Neural progenitor cell (in vitro differentiated cells): ENCODE results near the gene FKBP5. TPM values are rescaled to one million over a fixed set of nuclear protein-coding genes. Genes with fewer than 3 reads are reported as not detected.
A peak's percentile ranks its signal among the peaks of the same experiment; 100 is the strongest.

Experiments
- DNase-seq: peaks from one replicate; pipeline ENCODE4 v3.0.0-alpha.2; 2016; ENCODE audit warnings: low spot score
- H2AFZ ChIP-seq: fragments of 200-600 bp; sonication (generic); replicated peaks from 2 replicates; pipeline ENCODE4 v1.6.1; 2016; ENCODE audit warnings: antibody characterized with exemption
- H3F3A ChIP-seq: fragments of 200-600 bp; sonication (generic); 2 replicates; pipeline ENCODE4 v1.6.1; 2016; ENCODE audit warnings: antibody characterized with exemption, low read depth
- H3K27ac ChIP-seq: fragments of 200-600 bp; sonication (generic); 2 replicates; pipeline ENCODE4 v1.5.1; 2016; ENCODE audit warnings: mild to moderate bottlenecking
- H3K27me3 ChIP-seq: fragments of 200-600 bp; sonication (generic); 2 replicates; pipeline ENCODE4 v1.6.1; 2016; ENCODE audit warnings: mild to moderate bottlenecking, moderate library complexity
- H3K36me3 ChIP-seq: fragments of 200-600 bp; sonication (generic); 2 replicates; pipeline ENCODE4 v1.5.1; 2016
- H3K4me1 ChIP-seq: fragments of 200-600 bp; sonication (generic); 2 replicates; pipeline ENCODE4 v1.6.1; 2016; ENCODE audit warnings: mixed run types
- H3K4me2 ChIP-seq: fragments of 200-600 bp; sonication (generic); 2 replicates; pipeline ENCODE4 v1.6.1; 2016
- H3K4me3 ChIP-seq: fragments of 200-600 bp; sonication (generic); 2 replicates; pipeline ENCODE4 v1.5.1; 2016
- H3K79me2 ChIP-seq: fragments of 200-600 bp; sonication (generic); 2 replicates; pipeline ENCODE4 v1.6.1; 2016; ENCODE audit warnings: low read depth
- H3K9ac ChIP-seq: fragments of 200-600 bp; sonication (generic); 2 replicates; pipeline ENCODE4 v1.6.1; 2016
- H3K9me3 ChIP-seq: fragments of 200-600 bp; sonication (generic); 2 replicates; pipeline ENCODE4 v1.5.1; 2016; ENCODE audit warnings: low read depth
- H4K20me1 ChIP-seq: fragments of 200-600 bp; sonication (generic); 2 replicates; pipeline ENCODE4 v1.6.1; 2016; ENCODE audit warnings: low read depth
- H3K27ac Mint-ChIP-seq: 3 replicates; pipeline ENCODE4 v1.8.0; 2021; ENCODE audit warnings: mixed read lengths
- H3K27me3 Mint-ChIP-seq: 2 replicates; pipeline ENCODE4 v1.8.0; 2022; ENCODE audit warnings: low read depth, mild to moderate bottlenecking, inconsistent platforms, moderate library complexity, mixed read lengths; ENCODE audit not compliant: insufficient read depth
- H3K36me3 Mint-ChIP-seq: 3 replicates; pipeline ENCODE4 v1.8.0; 2021; ENCODE audit warnings: mixed read lengths
- H3K4me1 Mint-ChIP-seq: 3 replicates; pipeline ENCODE4 v1.8.0; 2021; ENCODE audit warnings: mixed read lengths
- H3K4me3 Mint-ChIP-seq: 3 replicates; pipeline ENCODE4 v1.8.0; 2021; ENCODE audit warnings: mild to moderate bottlenecking, moderate library complexity, mixed read lengths
- H3K9me3 Mint-ChIP-seq: 3 replicates; pipeline ENCODE4 v1.8.0; 2020; ENCODE audit warnings: mixed read lengths
- EZH2 ChIP-seq: fragments of 200-600 bp; sonication (generic); IDR thresholded peaks from 2 replicates; pipeline ENCODE4 v1.6.1; 2017; ENCODE audit warnings: antibody characterized with exemption, mild to moderate bottlenecking, moderate library complexity
- EZH2phosphoT487 ChIP-seq: fragments of 200-600 bp; sonication (generic); IDR thresholded peaks from 2 replicates; pipeline ENCODE4 v1.6.1; 2017; ENCODE audit warnings: antibody characterized with exemption
- total RNA-seq: library from RNA; depleted of rRNA; stranded (reverse); fragments of >200 nt; gene quantifications from 2 replicates; pipeline ENCODE4 v1.2.3, GENCODE V29; 2015; ENCODE audit warnings: low replicate concordance
- TF ChIP-seq, protein P1 (sequence below): fragments of 200-600 bp; sonication (generic); IDR thresholded peaks from 2 replicates; pipeline ENCODE4 v1.5.1; 2017; ENCODE audit warnings: antibody characterized with exemption, mild to moderate bottlenecking

Gene FKBP5
- total RNA-seq, 1 donor from 2014 or later, result 20.9 TPM

- H3K9me3 Mint-ChIP-seq, result no peaks in the 10 kb centered on the region
- Histone ChIP-seq H2AFZ (peak overlapping the region; percentile 82), H3K36me3 (no peaks in the 10 kb centered on the region), H3K27me3 (peaks cover 11% of the 10 kb centered on the region), H3K4me1 (peaks cover 11% of the 10 kb centered on the region), H4K20me1 (peaks cover 17% of the 10 kb centered on the region), H3K27ac (peak overlapping the region; percentile 68), H3K9ac (no peak overlapping the region), H3F3A (peaks cover 10% of the 10 kb centered on the region), H3K4me2 (peak overlapping the region; percentile 82), H3K79me2 (peaks cover 45% of the 10 kb centered on the region), H3K9me3 (no peaks in the 10 kb centered on the region), H3K4me3 (peak overlapping the region; percentile 90)
- TF ChIP-seq, protein P1, sequence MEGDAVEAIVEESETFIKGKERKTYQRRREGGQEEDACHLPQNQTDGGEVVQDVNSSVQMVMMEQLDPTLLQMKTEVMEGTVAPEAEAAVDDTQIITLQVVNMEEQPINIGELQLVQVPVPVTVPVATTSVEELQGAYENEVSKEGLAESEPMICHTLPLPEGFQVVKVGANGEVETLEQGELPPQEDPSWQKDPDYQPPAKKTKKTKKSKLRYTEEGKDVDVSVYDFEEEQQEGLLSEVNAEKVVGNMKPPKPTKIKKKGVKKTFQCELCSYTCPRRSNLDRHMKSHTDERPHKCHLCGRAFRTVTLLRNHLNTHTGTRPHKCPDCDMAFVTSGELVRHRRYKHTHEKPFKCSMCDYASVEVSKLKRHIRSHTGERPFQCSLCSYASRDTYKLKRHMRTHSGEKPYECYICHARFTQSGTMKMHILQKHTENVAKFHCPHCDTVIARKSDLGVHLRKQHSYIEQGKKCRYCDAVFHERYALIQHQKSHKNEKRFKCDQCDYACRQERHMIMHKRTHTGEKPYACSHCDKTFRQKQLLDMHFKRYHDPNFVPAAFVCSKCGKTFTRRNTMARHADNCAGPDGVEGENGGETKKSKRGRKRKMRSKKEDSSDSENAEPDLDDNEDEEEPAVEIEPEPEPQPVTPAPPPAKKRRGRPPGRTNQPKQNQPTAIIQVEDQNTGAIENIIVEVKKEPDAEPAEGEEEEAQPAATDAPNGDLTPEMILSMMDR, result no peak
- no peak for TF ChIP-seq EZH2
- no peak for TF ChIP-seq EZH2phosphoT487
- peaks cover 16% of the 10 kb centered on the region for H3K4me1 Mint-ChIP-seq
- H3K4me3 Mint-ChIP-seq, result peak overlapping the region; percentile 99
- peak overlapping the region; percentile 83 for H3K27ac Mint-ChIP-seq
- no peaks in the 10 kb centered on the region for H3K36me3 Mint-ChIP-seq
- H3K27me3 Mint-ChIP-seq, result no peaks in the 10 kb centered on the region
- peak; percentile 87 for DNase-seq
Measured at GRCh38 chr6:35687658-35688604, 784 bp downstream of the FKBP5 start.

DNA sequence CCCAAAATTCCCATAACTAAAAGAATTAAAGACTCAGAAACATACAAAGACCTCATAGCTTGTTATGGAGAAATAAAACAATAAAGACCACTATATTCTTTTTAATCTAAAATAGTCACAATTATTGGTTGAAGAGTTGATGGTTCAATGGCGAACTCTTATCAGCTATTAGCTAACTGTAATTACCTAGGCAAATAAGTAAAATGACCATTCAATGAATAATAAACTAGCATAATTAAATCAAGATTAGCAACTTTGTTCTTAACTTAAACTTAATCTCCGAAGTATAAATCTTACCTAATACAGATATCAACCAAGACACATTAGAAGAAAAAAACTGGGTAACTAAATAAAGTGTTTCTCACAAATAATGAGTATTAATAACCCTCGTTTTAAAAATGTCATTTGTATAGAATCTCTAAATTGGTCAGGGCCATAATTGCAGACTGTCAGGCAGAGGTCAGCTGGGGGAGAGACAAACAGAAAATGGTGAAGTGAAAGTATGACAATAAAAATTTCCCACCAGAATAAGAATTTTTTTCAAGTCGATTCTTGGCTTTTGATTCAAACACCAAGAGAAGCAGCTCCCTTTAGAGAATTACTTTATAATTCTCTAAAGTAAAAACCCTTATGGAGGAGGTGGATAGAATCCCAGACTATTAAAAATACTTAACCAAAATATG lies 1.7 kb downstream of the FKBP5 start:
- no peaks in the 10 kb centered on the region for H3K27me3 Mint-ChIP-seq
- no peaks in the 10 kb centered on the region for H3K9me3 Mint-ChIP-seq
- H2AFZ ChIP-seq, result no peak overlapping the region
- peaks cover 23% of the 10 kb centered on the region for H3K4me1 Mint-ChIP-seq
- peaks cover 11% of the 10 kb centered on the region for H3K27me3 ChIP-seq
- H3K9ac ChIP-seq, result no peak overlapping the region
- H4K20me1 ChIP-seq, result peaks cover 17% of the 10 kb centered on the region
- peaks cover 52% of the 10 kb centered on the region for H3K79me2 ChIP-seq
- no peak overlapping the region for H3K27ac Mint-ChIP-seq
- no peak overlapping the region for H3K27ac ChIP-seq
- H3K36me3 Mint-ChIP-seq, result no peaks in the 10 kb centered on the region
- no peaks in the 10 kb centered on the region for H3K36me3 ChIP-seq
- no peak for DNase-seq
- TF ChIP-seq EZH2phosphoT487, result no peak
- TF ChIP-seq, protein P1, result no peak
- no peak for TF ChIP-seq EZH2
- peaks cover 10% of the 10 kb centered on the region for H3F3A ChIP-seq
- H3K4me3 ChIP-seq, result peak overlapping the region; percentile 90
- peak overlapping the region; percentile 99 for H3K4me3 Mint-ChIP-seq
- peaks cover 11% of the 10 kb centered on the region for H3K4me1 ChIP-seq
- H3K9me3 ChIP-seq, result no peaks in the 10 kb centered on the region
- H3K4me2 ChIP-seq, result peak overlapping the region; percentile 82

DNA sequence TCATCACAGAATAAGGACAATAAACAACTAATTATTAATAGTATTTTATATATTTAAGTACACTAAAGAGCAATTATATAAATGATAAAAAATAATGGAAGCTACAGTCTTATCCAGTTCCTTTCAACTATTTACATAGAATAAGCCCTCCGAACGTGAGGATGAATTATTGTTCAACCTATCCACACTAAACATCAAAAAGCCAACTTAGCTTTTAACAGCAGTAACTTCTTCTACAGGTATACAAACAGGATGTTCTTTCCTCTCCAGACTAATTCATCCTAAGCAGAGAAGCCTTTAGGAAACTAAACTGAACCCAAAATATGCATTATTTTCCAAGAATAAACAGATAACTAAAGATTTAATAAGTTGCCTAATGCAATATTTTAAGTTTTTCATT lies 2.3 kb downstream of the FKBP5 start:
- Histone ChIP-seq H3K27me3 (peaks cover 11% of the 10 kb centered on the region), H3F3A (peaks cover 10% of the 10 kb centered on the region), H3K4me2 (peak overlapping the region; percentile 82), H3K9me3 (no peaks in the 10 kb centered on the region), H3K36me3 (no peaks in the 10 kb centered on the region), H3K9ac (no peak overlapping the region), H3K4me1 (peaks cover 11% of the 10 kb centered on the region), H3K79me2 (peaks cover 58% of the 10 kb centered on the region), H2AFZ (no peak overlapping the region), H3K27ac (no peak overlapping the region), H3K4me3 (peak overlapping the region; percentile 90), H4K20me1 (peaks cover 17% of the 10 kb centered on the region)
- H3K36me3 Mint-ChIP-seq, result no peaks in the 10 kb centered on the region
- no peak overlapping the region for H3K27ac Mint-ChIP-seq
- no peaks in the 10 kb centered on the region for H3K27me3 Mint-ChIP-seq
- peak overlapping the region; percentile 99 for H3K4me3 Mint-ChIP-seq
- peaks cover 22% of the 10 kb centered on the region for H3K4me1 Mint-ChIP-seq
- no peak for DNase-seq
- TF ChIP-seq EZH2phosphoT487, result no peak
- TF ChIP-seq EZH2, result no peak
- TF ChIP-seq, protein P1, result no peak
- no peaks in the 10 kb centered on the region for H3K9me3 Mint-ChIP-seq
